ENCODE data around the gene TULP1. TPM values are rescaled to one million over a fixed set of nuclear protein-coding genes. Genes with fewer than 3 reads are reported as not detected.
A peak's percentile ranks its signal among the peaks of the same experiment; 100 is the strongest.

Gene TULP1
- total and polyA plus RNA-seq, 2 of the 8 experiments (the other 6 are each of a cell fraction or from before 2014, with no cell fraction given): 3.2 to 6.8 TPM

DNA sequence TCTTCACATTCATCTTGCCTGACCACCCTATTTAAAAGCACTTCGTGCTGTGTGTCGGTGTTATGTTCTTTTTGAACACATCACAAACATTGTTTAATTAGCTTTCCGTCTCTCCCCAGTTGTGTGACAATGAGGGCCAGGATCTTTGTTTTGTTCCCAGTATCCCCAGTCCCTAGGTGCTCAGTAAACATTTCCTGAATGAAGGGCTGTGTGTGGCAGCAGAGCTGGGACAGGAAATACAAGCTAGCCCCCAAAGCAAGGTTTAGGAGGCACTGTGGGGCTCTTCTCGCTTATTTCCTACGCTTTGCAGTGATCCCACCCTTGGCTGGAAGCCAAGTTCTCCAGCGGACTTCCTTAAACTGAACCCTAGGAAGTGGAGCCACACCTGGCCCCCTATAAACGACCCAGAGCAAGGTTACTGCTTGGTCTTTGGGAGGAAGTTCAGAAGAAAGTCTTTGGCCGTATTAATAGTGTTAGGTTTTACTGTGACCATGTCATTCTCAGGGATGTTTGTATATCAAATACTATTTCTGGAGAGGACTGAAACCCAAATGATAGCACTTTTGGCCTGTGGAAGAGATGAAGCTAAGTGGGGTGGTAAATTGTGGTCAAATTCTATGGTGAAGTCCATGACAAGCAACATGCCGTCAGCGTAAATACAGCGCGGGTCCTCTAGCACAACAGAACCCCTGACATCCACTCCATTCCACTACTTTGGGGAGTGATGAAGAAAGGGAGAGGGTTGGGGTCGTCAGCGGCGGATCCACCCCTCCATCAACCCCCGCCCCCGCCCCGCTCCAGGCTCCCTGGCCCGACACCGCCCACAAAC is 61.1 kb downstream of the TULP1 start:
- Histone ChIP-seq H2BK120ac (replicated peaks; ENCODE audit: low read depth, low read length) (no peak overlapping the region), H2BK20ac (ENCODE audit: low read length) (no peak overlapping the region), H3K9me3 (ENCODE audit: insufficient read depth in 2 of 2, low read depth in 1 of 2, low read length in 1 of 2) (no peaks in the 10 kb centered on the region; a peak in 1 of 4 replicates), H2AK5ac (ENCODE audit: low read depth, low read length) (no peak overlapping the region), H3K14ac (ENCODE audit: insufficient read length) (no peak overlapping the region), H3K4me1 (replicated peaks in 1 of 4; ENCODE audit: control insufficient read depth in 3 of 4, insufficient read depth in 4 of 4, low read length in 3 of 4) (peaks cover 7 to 14% (median 10%) of the 10 kb centered on the region in 4 experiments; a peak in 6 of 7 replicates), H2BK15ac (ENCODE audit: low read length) (no peak overlapping the region), H3K4me3 (ENCODE audit: extremely low read depth in 1 of 4, insufficient read depth in 2 of 4, low read depth in 3 of 4, low read length in 4 of 4) (peak overlapping the region in 3 of 4 experiments; percentile 11 to 65 (median 22); a peak in 4 of 8 replicates), H4K20me1 (replicated peaks in 1 of 2; ENCODE audit: control insufficient read depth in 1 of 2, insufficient read depth in 2 of 2, low read length in 2 of 2) (peaks cover 0 to 4% of the 10 kb centered on the region in 2 experiments), H3K79me1 (ENCODE audit: low read depth, low read length) (no peaks in the 10 kb centered on the region; the same call in 1 of the 2 replicates), H2BK5ac (ENCODE audit: low read depth, low read length) (no peak overlapping the region), H3K27ac (ENCODE audit: low read depth, low read length) (no peak overlapping the region), H3K18ac (ENCODE audit: extremely low read depth, low read length) (no peak overlapping the region), H4K8ac (ENCODE audit: extremely low read depth, insufficient read depth, low read length) (no peak overlapping the region; the same call in 1 of the 2 replicates), H3K9ac (replicated peaks in 1 of 4; ENCODE audit: extremely low read depth in 1 of 4, low read depth in 3 of 4, low read length in 3 of 4) (no peak overlapping the region), H2AFZ (ENCODE audit: low read length) (peak overlapping the region; percentile 92; the same call in 1 of the 2 replicates), H3K4me2 (ENCODE audit: insufficient read depth in 1 of 2, low read depth in 2 of 2, low read length in 2 of 2) (peak overlapping the region; percentile 63 to 89), H4K5ac (ENCODE audit: insufficient read length, low read depth, low read length) (no peak overlapping the region), H3K23me2 (ENCODE audit: low read depth, low read length) (peaks cover 8% of the 10 kb centered on the region; the same call in 1 of the 2 replicates), H3K36me3 (ENCODE audit: control insufficient read depth in 2 of 4, insufficient read depth in 4 of 4, low read length in 3 of 4) (peaks cover 0 to 4% (median 2%) of the 10 kb centered on the region in 4 experiments; a peak in 4 of 8 replicates), H3K4ac (replicated peaks; ENCODE audit: insufficient read length, low read depth, low read length) (no peak overlapping the region), H3K56ac (replicated peaks; ENCODE audit: insufficient read length, low read depth, low read length) (no peak overlapping the region), H3K79me2 (ENCODE audit: control insufficient read depth in 1 of 2, insufficient read depth in 2 of 2, low read length in 2 of 2) (no peaks in the 10 kb centered on the region), H3K27me3 (replicated peaks in 1 of 4; ENCODE audit: control insufficient read depth in 3 of 4, extremely low read depth in 1 of 4, insufficient read depth in 3 of 4, low read length in 3 of 4) (no peaks in the 10 kb centered on the region), H3K23ac (ENCODE audit: insufficient read length) (no peak overlapping the region), H2BK12ac (ENCODE audit: low read depth, low read length) (0 out of 2 replicates have a peak overlapping the region, but pooled peaks have one; percentile 18), H4K91ac (replicated peaks; ENCODE audit: insufficient read length, low read length) (no peak overlapping the region)
- FAIRE-seq (no peak), DNase-seq (ENCODE audit: low read depth in 1 of 2, low spot score in 2 of 2) (no peak)
- 40% methylated on average over 14 of the region's 20 CpGs; no CpG with 5 or more reads in 1 of the 2 experiments for WGBS, 2 experiments (ENCODE audit: extremely low coverage in 1 of 2, insufficient coverage in 1 of 2, insufficient read length in 1 of 2, insufficient replicate concordance in 2 of 2, low coverage in 1 of 2, low lambda C conversion rate in 2 of 2, missing lambda C conversion rate in 1 of 2)
- ChIA-PET CTCF (ENCODE audit: partially characterized antibody) (interaction anchor here (0.7 to 11.0 kb wide), 20 partner anchors 8 to 226 kb away, joined by 3 to 161 read pairs (median 4); partner anchors contain the start of genes DEF6, PPARD and RPL10A), POLR2A (ENCODE audit: partially characterized antibody) (interaction anchor here (0.6 to 12.4 kb wide), 10 partner anchors 9 to 1791 kb away, joined by 3 to 197 read pairs (median 3); partner anchors contain the start of gene RPL10A)
- TF ChIP-seq SIX5 (IDR thresholded peaks at IDR 0.05; ENCODE audit: low read depth, low read length) (no peak), CHD2 (IDR thresholded peaks at IDR 0.05; ENCODE audit: low read length) (no peak), KDM4A (IDR thresholded peaks at IDR 0.05; ENCODE audit: low read depth, low read length, severe bottlenecking) (no peak), YY1 (IDR thresholded peaks at IDR 0.05; ENCODE audit: low read depth, low read length) (no peak)
- TF ChIP-seq, protein P1, sequence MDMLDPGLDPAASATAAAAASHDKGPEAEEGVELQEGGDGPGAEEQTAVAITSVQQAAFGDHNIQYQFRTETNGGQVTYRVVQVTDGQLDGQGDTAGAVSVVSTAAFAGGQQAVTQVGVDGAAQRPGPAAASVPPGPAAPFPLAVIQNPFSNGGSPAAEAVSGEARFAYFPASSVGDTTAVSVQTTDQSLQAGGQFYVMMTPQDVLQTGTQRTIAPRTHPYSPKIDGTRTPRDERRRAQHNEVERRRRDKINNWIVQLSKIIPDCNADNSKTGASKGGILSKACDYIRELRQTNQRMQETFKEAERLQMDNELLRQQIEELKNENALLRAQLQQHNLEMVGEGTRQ (IDR thresholded peaks at IDR 0.05; ENCODE audit: low read length): no peak
